HG03565 (cell line): ENCODE results near the gene CRB1.
"Not testable (repeated sequence)": the region's sequence is repeated elsewhere in the genome, so short reads cannot be mapped to it uniquely, and the experiment has no call there.

Experiments used
- ATAC-seq: cut with Tn5 transposase; IDR thresholded peaks from one replicate; pipeline ENCODE4 v1.9.1; 2021; ENCODE audit warnings: mild to moderate bottlenecking, moderate library complexity; ENCODE audit not compliant: unreplicated experiment

Gene CRB1

GRCh38 chr1:197394831-197395608 lies 127.0 kb downstream of the CRB1 start:
- ATAC-seq: no peak

- ATAC-seq: no peak
Measured at GRCh38 chr1:197397895-197398294, 129.8 kb downstream of the CRB1 start.

- ATAC-seq: peak; percentile 89
Measured at GRCh38 chr1:197399755-197400521, 131.9 kb downstream of the CRB1 start.

GRCh38 chr1:197400522-197400902 lies 132.5 kb downstream of the CRB1 start:
- no peak for ATAC-seq

- no peak for ATAC-seq
Measured at GRCh38 chr1:197402189-197402588, 134.1 kb downstream of the CRB1 start.

- not testable (repeated sequence) for ATAC-seq
Measured at GRCh38 chr1:197404774-197405173, 136.7 kb downstream of the CRB1 start.

GRCh38 chr1:197405614-197406013 lies 137.6 kb downstream of the CRB1 start:
- not testable (repeated sequence) for ATAC-seq

GRCh38 chr1:197413564-197413963 lies 145.5 kb downstream of the CRB1 start:
- no peak for ATAC-seq

- no peak for ATAC-seq
Measured at GRCh38 chr1:197415221-197415620, 147.2 kb downstream of the CRB1 start.

- no peak for ATAC-seq
Measured at GRCh38 chr1:197418693-197419092, 150.6 kb downstream of the CRB1 start.

GRCh38 chr1:197422993-197423392 lies 154.9 kb downstream of the CRB1 start:
- ATAC-seq: no peak

GRCh38 chr1:197424380-197424779 lies 156.3 kb downstream of the CRB1 start:
- no peak for ATAC-seq

GRCh38 chr1:197429372-197429771 lies 161.3 kb downstream of the CRB1 start:
- ATAC-seq: no peak

GRCh38 chr1:197435224-197435623 lies 167.2 kb downstream of the CRB1 start:
- ATAC-seq: no peak

- ATAC-seq: no peak
Measured at GRCh38 chr1:197437601-197438000, 169.5 kb downstream of the CRB1 start.

- no peak for ATAC-seq
Measured at GRCh38 chr1:197438010-197438790, 170.1 kb downstream of the CRB1 start.

GRCh38 chr1:197439708-197440280 lies 171.7 kb downstream of the CRB1 start:
- ATAC-seq: no peak

- ATAC-seq: no peak
Measured at GRCh38 chr1:197440715-197441114, 172.7 kb downstream of the CRB1 start.

- no peak for ATAC-seq
Measured at GRCh38 chr1:197441999-197442414, 174.0 kb downstream of the CRB1 start.

GRCh38 chr1:197444755-197445154 lies 176.7 kb downstream of the CRB1 start:
- ATAC-seq: no peak
